ENCODE measurements around the gene PER1. TPM values are rescaled to one million over a fixed set of nuclear protein-coding genes. Genes with fewer than 3 reads are reported as not detected.

Gene PER1
- total and polyA plus RNA-seq, 2 of the 13 experiments (the other 11 are each of a cell fraction or from before 2014, with no cell fraction given): 2.6 to 3.6 TPM

DNA sequence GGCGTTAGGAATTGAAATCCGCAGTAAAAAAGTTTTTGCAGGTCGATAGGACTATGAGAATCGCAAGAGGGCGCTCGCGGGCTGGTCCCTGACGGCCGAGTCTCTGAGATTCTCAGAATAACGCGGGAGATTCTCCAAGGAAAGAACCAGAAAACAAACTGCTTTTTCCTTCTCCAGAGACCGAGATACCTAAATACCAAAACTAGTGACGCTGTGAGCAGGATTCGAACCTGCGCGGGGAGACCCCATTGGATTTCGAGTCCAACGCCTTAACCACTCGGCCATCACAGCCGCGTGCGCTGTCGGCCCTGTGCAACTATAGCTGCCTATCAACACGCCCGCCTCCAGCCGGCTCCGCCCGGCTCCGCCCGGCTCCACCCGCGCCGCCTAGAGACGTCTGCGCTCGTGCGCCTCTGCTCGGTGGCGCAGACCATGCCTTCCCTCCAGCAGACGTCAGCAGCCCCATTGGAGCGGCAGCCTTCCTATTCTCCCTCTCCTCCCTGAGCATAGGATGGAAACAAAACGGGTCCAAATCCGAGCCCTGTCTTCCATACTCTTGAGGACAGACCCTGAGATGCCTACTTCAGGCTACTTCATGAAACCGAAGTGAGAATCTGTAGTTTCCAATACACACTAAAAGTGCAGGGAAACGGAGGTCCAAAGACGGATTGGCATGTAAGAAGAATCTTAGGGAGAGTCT is 13.4 kb downstream of the PER1 start (continued):
- TF ChIP-seq HCFC1 (IDR thresholded peaks at IDR 0.05; ENCODE audit: low read depth, low read length): no peak
- TF ChIP-seq ATF2 (CRISPR knock-in tag; IDR thresholded peaks at IDR 0.05): peak; percentile 56; the same call in 1 of the 2 replicates
- peak; percentile 88; the same call in 1 of the 2 replicates for TF ChIP-seq ZNF800 (CRISPR knock-in tag; IDR thresholded peaks at IDR 0.05)
- TF ChIP-seq ZFP90 (CRISPR knock-in tag; IDR thresholded peaks at IDR 0.05; ENCODE audit: borderline replicate concordance): peak; percentile 91
- TF ChIP-seq REPIN1 (CRISPR knock-in tag; IDR thresholded peaks at IDR 0.05; ENCODE audit: borderline replicate concordance, low read depth): peak; percentile 85; the same call in 1 of the 2 replicates
- TF ChIP-seq TOE1 (CRISPR knock-in tag; IDR thresholded peaks at IDR 0.05): no peak
- peak; percentile 85; the same call in 1 of the 2 replicates for TF ChIP-seq MED13 (CRISPR knock-in tag; IDR thresholded peaks at IDR 0.05)
- 0 out of 2 replicates have a peak, but pooled peaks have one; percentile 18 for TF ChIP-seq KDM1A (CRISPR knock-in tag; IDR thresholded peaks at IDR 0.05)
- peak; percentile 78 for TF ChIP-seq ZSCAN31 (CRISPR knock-in tag; IDR thresholded peaks at IDR 0.05; ENCODE audit: low read depth)
- no peak for TF ChIP-seq NKX3-1 (CRISPR knock-in tag; IDR thresholded peaks at IDR 0.05)
- no peak for TF ChIP-seq ZNF33B (CRISPR knock-in tag; IDR thresholded peaks at IDR 0.05)
- TF ChIP-seq RORA (CRISPR knock-in tag; IDR thresholded peaks at IDR 0.05): no peak
- TF ChIP-seq ZNF597 (CRISPR knock-in tag; IDR thresholded peaks at IDR 0.05): no peak
- peak; percentile 37; the same call in 1 of the 2 replicates for TF ChIP-seq NFIC (IDR thresholded peaks at IDR 0.05; ENCODE audit: low read length)
- TF ChIP-seq ZIK1 (CRISPR knock-in tag; IDR thresholded peaks at IDR 0.05; ENCODE audit: borderline replicate concordance, low read depth): no peak
- TF ChIP-seq, protein P1, sequence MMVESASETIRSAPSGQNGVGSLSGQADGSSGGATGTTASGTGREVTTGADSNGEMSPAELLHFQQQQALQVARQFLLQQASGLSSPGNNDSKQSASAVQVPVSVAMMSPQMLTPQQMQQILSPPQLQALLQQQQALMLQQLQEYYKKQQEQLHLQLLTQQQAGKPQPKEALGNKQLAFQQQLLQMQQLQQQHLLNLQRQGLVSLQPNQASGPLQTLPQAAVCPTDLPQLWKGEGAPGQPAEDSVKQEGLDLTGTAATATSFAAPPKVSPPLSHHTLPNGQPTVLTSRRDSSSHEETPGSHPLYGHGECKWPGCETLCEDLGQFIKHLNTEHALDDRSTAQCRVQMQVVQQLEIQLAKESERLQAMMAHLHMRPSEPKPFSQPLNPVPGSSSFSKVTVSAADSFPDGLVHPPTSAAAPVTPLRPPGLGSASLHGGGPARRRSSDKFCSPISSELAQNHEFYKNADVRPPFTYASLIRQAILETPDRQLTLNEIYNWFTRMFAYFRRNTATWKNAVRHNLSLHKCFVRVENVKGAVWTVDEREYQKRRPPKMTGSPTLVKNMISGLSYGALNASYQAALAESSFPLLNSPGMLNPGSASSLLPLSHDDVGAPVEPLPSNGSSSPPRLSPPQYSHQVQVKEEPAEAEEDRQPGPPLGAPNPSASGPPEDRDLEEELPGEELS (CRISPR knock-in tag; IDR thresholded peaks at IDR 0.05): peak; percentile 60
- TF ChIP-seq CBX5 (CRISPR knock-in tag; IDR thresholded peaks at IDR 0.05; ENCODE audit: borderline replicate concordance): no peak; the same call in 1 of the 2 replicates
- TF ChIP-seq TBL1XR1 (IDR thresholded peaks at IDR 0.05; ENCODE audit: borderline replicate concordance, low read length, partially characterized antibody): no peak
- TF ChIP-seq ZNF496 (CRISPR knock-in tag; IDR thresholded peaks at IDR 0.05; ENCODE audit: insufficient replicate concordance): no peak
- TF ChIP-seq ZNF598 (CRISPR knock-in tag; IDR thresholded peaks at IDR 0.05; ENCODE audit: borderline replicate concordance): no peak
- no peak for TF ChIP-seq PLRG1 (conservative IDR thresholded peaks at IDR 0.05)
- no peak for TF ChIP-seq SRSF9 (IDR thresholded peaks at IDR 0.05; ENCODE audit: borderline replicate concordance, insufficient read depth, low read depth, low read length, poor library complexity, severe bottlenecking)
- no peak for TF ChIP-seq KLF13 (CRISPR knock-in tag; IDR thresholded peaks at IDR 0.05)
- peak; percentile 89; the same call in 1 of the 2 replicates for TF ChIP-seq SMAD3 (CRISPR knock-in tag; IDR thresholded peaks at IDR 0.05)

All from HepG2 (cell line).